Left forelimb (tissue), 1 donor: ENCODE data around the gene GGTA1.
A peak's percentile ranks its signal among the peaks of the same experiment; 100 is the strongest.
"Not testable (repeated sequence)": the region's sequence is repeated elsewhere in the genome, so short reads cannot be mapped to it uniquely, and the experiment has no call there.

Source experiments
- DNase-seq: peaks from one replicate; pipeline ENCODE4 v3.0.0-alpha.2; 2018; ENCODE audit warnings: low spot score

GGTA1 gene

DNA sequence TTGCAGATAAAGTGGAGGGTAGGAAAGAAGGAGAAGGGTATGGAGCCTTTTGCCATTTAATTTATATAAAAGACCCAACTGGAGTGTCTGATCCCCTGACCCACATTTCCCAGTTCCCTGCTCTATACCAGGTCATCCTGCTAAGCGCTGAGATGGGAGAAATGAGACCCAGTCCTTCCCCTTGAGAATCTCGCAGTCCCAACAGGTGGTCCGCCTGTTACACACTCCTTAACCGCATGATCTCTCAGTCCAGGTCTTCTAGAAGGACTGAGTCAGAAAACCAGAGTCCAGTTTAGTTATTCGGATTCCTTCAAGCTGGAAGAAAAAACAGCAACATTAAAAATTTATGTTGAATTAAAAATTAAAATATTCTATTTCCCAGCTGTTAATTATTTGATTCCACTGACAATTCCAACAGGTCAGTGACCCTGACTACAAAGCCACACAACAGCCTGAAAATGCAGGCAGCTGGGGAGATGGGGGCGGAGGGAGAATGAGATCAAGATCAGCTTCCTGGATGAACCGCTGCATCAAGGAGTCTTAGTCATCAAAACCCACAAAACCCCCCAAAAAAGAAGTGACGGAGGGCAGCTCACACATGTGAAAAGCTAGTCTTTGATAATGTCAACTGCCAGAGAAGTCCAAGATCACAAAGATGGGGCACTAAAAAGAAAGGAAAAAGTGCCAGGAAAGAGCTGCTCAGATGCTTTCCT, 44.0 kb downstream of the GGTA1 start:
- DNase-seq = no peak

DNA sequence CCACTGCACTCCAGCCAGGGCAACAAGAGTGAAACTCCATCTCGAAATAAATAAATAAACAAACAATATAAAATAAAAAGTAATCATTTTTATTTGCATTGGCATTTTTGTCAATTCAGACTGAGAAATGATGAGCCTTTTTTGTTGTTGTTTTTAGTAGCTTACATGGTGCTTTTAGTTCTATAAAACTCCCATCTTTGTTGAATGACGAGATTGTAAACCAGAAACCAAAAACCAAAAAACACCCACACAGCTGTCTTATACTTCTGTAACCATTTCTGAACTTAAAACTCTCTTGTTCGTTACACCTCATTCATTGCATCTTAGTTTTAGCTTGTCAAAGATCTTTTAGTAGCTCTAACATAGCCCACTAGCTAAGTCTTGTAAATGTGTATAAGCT, 44.7 kb downstream of the GGTA1 start:
- DNase-seq = no peak

DNA sequence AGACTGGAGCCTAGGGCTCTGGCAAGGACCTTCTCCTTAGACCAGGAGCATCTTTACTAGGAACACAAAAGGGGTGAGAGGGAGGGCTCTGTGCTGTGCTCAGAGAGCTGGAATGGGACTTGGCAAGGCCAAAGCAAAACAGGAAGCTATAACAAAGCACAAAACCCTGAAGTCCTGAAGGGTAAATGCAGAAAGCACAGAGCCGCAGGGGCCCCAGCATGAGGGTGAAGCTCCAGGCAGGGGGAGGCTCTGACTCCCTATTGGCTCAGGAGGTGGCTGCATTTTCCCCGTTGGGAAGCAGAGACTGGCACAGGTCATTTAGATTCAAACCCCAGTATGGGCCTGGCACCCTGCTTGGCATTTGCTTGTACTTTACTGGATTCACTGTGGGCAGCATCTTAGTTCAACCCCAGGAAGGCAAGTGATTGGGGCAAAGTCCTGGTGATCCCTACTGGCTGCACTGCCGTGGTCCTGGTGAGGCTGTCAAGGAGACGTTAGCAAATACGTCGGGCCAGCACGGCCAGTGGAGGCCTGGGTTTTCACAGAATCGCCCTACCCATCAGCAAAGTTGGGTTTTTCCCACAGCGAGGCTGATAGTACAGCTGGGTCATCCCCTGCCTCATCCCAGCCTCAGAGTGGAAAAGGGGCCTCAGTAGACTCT, 46.3 kb downstream of the GGTA1 start:
- DNase-seq = no peak

DNA sequence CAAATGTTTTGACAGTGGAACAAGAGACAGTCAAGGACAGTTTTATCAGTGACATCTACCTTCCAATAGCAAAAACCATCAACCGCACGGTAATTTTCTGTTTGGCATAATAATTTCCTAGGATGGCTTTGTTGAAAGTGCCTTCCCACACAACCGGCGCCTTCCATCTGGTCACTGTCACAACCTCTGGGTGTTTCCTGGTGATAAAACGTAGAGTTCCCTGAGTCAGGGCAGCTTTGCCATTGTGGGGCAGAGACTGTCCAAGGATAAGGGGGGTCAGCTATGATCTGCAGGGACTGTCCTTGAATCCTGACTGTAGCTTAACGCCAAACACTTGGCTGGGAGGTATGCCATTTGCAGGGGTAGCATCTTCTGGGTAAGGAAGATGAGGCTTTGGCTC, 47.6 kb downstream of the GGTA1 start:
- DNase-seq = no peak

DNA sequence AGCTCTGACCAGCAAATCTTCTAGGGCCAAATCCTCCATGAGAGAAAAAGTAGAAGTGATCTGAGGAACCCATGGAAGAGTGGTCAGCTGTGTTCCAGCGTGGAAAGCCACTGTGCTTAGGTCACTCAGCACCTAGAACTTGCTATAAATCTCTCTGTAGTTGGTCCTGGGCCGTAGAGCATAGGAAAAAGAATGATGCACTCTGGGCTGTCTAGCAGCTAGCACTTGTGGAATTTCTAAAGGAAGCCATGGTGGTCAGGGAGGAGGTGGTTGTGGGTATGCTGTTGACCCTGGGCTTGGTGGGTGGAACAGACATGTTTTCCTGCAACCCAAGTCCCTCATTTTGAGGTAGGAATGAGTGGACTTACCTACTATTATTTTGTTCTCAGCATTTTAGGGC, 48.1 kb downstream of the GGTA1 start:
- DNase-seq = no peak

DNA sequence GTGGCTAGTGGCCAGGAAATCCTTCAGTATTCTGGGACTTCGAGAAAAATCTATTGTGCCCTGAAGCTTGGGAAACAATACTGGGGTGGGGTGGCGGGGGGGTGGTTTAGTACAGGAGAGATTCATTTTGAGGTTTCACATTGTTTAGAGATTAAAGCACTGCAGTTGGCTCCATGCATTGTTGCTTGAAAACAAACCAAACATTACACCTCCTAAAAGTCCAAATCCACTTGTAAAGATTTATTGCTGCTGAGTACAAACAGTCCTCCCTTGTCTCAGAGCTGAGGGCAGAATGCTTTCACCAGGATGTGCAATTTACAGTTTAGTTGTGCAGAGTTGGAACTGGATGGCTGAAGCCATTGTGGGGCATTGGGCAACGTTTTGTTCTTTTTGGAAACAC, 49.4 kb downstream of the GGTA1 start:
- DNase-seq = no peak

DNA sequence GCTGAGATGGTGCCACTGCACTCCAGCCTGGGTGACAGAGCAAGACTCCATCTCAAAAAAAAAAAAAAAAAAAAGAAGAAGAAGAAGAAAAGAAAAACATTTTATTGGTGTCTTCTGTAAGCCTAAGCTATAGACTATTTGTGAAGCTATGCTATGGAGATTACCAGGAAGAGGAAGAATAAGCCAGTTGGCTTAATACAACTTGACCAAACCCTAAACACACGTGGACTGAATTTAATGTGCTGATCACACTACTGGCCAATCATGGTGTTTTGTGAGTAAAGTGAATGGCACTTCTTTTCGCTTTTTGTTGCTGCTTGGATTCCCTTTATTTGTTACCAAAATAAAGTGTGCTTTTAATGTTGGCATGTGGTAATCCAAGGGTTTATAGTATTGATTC, 49.9 kb downstream of the GGTA1 start:
- DNase-seq = no peak

DNA sequence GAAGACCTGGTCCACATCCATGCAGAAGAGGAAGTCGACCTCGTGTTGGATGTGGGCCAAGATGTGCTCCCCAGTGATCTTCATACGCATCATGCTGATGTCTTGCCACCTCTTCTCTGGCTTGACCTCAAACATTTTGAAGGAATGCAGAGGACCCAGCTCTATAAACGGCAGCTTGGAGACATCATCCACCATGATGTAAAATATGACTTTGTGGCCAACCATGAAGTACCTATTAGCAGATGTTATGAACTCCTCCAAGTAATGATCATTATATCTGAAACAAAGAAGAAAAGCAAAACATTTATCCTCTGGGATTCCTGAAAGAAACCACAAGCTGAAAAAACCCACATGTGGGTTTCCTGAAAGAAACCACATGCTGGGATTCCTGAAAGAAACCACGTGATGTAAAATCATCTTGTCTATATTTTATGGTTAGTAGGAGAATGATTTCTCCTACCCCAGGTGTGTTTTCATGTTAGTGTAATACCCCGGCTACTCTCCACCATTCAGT, 52.3 kb downstream of the GGTA1 start:
- DNase-seq = no peak

DNA sequence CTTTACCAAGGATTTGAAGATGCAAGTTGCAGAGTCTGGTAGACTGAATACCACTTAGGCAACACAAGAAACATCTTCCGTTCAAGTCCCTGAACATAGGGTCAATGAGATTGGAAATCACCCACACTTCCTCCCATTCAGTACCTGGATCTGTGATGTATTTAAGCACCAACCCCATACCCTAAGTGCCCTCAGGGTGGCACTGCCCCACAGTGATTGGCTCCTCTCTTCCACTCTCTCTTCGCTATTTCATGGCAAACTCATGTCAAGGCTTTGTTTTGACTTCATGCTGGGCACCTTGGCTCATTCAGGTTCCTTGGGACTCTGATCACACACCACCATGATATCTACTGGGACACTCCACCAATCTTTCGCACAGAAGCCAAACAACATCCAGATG, 53.7 kb downstream of the GGTA1 start:
- DNase-seq = no peak

DNA sequence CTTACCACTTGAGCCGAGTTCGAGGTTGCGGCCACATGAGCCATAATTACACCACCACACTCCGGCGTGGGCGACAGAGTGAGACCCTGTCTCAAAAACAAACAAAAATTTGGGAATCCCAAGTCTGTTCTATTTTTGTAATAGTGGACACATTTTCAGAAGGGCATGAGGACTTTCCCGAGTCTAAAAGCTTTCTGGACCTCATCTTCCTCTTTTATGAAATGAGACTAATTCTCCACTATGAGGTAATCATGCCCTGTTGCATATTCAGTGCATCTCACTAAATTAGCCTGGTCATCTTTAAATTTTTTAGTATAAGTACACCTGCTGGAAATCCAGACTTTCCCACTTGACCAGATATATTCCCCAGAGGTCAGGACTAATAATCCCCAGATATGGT, 55.7 kb downstream of the GGTA1 start:
- no peak for DNase-seq

DNA sequence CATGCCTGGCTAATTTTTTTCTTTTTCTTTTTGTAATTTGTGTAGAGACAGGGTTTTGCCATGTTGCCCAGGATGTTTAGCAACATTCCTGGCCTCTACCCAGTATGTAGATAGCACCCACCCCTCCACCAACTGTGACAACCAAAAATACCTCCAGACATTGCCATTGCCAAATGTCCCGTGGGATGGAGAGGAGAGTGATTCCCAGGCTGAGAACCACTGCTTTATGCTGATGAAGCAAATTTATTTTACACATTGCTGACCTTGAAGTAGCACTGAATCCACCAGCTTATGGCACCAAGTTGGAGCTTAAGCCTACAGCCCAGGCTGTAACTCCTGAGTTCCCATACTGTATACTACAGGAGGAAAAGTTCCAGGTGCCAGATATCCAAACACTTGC, 58.5 kb downstream of the GGTA1 start:
- no peak for DNase-seq

DNA sequence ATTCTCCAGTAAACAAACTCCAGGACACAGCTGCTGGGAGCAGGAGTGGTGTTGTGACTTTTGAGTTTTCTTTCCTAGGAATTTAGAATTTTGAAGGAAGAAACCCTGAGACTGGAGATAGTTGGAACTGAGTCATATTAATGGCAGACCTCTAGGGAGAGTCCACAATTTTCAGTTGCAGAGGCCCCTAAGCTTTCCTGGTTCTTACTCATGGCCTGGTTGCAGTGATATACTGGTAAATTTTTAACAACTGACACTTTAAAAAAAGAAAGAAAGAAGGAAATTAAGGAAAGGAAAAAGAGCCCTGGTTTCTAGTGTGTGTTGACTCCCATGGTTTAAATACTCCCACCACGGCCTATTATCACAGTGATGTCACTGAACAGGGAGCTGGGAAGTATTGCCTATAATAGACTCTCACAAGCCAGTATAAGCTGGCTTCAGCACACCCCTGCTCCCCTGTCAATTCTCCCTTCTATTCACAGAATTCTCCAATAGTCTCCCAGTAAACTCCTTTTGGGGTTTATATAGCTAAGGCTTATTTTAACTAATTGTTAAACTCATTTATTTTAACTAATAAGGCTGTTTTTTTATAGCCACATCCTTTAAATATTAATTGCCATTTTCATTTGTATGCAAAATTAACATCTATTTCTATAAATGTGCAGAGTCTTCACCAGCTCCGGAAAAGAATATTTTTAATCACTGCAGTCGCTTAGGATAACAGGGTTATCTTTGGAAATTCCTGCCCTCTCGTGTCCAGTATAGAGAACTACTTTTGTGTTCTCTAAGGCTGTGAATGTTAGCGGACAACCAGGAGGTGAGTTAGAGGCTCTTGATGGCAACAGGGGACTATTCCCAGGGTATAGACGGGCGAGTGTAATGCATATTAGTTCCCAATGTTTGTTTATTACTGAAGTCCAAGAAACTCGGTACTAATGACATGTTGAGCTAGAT, 59.7 kb downstream of the GGTA1 start:
- peak; percentile 15 for DNase-seq

DNA sequence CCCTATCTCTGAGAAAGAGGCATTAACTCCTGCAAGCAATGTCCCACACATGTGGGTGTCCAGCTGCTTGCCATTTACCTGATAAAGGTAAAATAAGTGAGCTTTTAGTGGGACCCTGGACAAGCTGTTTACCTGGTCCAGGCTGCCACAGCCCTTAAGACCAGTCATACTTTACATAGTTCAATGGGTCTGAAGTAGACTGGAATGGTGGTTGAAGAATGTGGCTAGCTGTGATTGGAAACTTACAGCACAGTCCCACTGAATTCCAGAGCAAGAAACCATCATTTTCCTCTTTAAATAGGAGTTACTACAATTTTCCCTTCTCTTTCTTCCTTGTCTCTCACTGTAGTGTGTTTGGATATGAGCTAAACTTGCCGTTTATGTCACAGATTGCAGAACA, 60.6 kb downstream of the GGTA1 start:
- no peak for DNase-seq

DNA sequence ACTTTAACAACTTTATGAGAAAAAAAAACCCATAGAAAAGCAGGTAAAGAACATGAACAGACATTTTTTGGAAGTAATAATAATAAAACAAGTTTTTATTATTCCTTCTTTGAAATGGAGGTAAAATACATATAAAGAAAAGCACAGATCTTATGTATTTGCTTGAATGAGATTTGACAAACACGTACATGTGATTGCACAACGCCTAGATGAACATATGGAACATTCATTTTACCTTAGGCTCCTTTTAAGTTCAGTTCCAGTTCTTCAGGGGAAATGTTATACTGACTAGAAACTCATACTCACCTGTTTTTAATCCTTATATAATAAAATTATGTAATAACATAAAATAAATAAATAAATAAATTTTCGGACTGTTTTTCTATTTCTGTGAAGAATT, 61.8 kb downstream of the GGTA1 start:
- DNase-seq = no peak

DNA sequence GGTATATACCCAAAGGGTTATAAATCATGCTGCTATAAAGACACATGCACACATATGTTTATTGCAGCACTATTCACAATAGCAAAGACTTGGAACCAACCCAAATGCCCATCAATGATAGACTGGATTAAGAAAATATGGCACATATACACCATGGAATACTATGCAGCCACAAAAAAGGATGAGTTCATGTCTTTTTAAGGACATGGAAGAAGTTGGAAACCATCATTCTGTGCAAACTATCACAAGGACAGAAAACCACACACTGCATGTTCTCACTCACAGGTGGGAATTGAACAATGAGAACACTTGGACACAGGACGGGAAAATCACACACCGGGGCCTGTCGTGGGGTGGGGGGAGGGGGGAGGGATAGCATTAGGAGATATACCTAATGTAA, 62.6 kb downstream of the GGTA1 start:
- DNase-seq = not testable (repeated sequence)

DNA sequence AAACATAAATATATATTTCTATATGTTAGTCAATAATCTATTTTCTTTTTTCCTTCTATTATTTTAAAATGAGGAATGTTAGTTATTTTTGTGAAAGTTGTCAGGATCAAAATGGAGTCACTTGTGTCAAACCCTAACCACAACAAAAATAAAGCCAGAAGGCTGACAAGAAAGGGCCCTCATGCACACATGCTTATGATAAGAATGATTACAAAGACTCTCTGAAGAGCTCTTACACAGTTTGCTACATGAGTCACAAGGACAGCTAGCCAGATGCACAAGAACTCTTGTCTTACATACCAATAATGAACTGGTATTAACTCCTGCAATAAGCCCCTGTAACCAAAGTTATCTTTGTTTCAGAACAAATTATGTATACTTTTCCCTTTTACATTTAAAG, 64.7 kb downstream of the GGTA1 start:
- no peak for DNase-seq

DNA sequence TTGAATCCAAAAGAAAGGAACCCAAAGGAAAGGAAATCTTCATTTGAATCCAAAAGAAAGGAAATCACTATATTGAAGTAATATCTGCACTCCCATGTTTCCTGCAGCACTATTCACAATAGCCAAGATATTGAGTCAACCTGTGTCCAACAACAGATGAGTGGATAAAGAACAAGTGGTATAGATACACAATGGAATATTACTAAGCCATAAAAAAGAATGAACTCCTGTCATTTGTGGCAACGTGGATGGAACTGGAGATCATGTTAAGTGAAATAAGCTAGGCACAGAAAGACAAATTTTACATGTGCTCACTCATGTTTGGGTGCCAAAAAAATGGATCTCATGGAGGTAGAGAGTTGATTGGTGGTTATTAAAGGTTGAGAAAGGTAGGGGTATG, 71.7 kb downstream of the GGTA1 start:
- DNase-seq = no peak

DNA sequence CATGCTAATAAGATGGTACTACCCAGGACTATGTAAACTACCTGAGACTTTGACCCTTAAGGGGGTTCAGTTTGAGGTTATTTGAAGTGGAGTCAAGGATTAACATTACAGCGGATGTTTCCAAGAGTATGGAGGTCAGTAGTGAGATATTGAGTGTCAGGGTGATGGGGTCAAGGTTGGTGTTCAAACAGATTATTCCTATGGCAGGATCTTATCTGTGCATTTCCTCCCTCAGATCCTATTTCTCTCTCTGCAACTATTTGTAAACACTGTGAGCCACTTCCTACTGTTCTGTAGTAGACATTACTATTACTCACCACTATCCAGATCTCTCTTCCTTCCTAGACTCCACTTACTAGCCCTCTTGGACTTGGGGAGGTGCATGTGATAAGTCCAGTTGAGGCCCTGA, 75.6 kb downstream of the GGTA1 start:
- DNase-seq = no peak

DNA sequence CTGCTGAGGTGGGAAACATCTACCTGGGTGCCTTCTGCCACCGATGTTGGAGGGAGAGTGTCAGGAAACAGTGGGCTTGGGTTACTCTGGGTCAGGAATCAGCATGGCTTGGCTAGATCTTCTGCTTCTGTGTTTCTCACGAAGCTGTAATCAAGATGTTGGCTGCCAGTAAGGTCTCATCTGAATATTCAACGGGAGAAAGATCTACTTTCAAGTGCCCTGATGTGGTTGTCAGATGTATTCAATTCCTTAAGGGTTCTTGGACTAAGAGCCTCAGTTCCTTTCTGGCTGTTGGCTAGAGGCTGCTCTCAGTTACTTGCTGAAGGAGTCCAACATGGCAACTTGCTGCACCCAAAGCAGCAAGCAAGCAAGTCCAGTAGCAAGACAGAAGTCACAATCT, 87.7 kb downstream of the GGTA1 start:
- DNase-seq = no peak

DNA sequence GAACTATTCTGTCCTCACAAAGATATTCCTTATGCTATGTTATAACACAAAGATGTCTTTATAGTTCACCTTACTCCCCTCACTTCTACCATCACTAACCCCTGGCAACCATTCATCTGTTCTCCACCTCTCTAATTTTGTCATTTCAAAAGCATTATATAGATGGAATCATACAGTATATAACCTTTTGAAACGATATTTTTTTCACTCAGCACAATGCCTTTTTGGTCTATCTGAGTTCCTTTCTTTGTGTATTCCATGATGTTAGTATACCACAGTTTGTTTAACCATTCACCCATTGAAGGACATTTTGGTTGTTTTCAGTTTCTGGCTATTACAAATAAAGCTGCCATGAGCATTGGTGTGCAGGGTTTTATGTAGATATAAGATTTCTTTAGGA, 93.7 kb downstream of the GGTA1 start:
- DNase-seq = no peak
